HG02840 (cell line): Measurements from ENCODE around the gene HORMAD2.
"Not testable (repeated sequence)": the region's sequence is repeated elsewhere in the genome, so short reads cannot be mapped to it uniquely, and the experiment has no call there.

ENCODE experiments used
- ATAC-seq: cut with Tn5 transposase; IDR thresholded peaks from one replicate; pipeline ENCODE4 v1.9.1; 2021; ENCODE audit warnings: mild to moderate bottlenecking, moderate library complexity, moderate number of reproducible peaks; ENCODE audit not compliant: unreplicated experiment, low FRiP score

The HORMAD2 gene

DNA sequence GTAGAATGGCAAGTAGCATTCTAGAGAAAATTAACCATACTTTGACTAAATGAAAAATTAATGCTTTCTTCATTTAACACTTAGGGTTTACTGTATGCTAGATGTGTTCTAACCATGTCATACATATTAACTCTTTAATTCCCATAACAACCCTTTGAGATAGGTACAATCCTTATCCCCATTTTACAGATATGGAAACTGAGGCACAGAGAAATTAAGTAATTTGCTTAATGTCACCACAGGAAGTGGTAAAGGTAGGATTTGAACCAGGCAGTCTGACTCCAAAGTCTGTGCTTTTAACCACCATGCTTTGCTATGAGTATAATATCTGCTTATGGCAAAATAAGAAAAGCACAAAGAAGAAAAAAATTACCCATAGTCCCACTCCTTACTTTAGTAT is 106.8 kb downstream of the HORMAD2 start:
- no peak for ATAC-seq

DNA sequence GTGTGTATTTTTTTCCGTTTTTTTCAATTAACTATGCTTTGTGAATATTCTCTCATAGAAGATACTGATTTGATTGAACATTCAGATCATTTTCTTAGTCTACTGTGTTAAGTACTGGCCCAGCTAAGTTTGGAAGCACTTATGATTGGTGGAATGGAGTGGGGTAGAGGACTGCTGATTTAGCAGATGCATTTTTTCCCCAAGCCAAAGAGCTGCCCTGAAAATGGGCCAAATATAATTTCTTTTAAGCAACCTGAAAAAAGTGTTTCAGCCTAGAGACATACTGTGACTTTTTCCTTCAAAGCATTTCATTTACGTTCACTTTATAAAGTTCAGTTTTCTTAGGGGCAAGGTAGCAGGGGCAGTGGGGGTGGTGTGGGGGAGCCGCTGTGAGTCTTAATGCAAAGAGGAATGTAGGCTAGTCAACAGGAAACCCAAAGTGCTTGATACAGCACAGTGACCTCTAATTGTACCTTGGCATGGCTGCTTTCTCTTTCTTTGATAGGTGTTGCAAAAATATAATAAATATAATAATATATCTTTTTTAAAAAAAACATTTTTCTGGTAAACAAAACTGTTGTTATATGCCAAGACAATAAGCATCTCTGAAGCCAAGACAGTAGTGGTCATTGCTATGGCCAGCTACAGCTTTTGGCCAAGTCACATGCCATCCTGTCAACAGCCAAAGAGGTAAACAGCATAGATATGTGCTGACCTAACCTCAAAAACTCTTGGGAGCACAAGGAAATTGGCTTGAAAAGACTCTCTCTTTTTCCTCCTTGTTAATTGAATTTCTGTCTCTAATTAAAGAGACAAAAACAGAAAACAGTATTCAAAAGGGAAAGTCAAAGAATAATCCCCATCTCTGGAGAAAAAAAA is 107.5 kb downstream of the HORMAD2 start:
- ATAC-seq = no peak

DNA sequence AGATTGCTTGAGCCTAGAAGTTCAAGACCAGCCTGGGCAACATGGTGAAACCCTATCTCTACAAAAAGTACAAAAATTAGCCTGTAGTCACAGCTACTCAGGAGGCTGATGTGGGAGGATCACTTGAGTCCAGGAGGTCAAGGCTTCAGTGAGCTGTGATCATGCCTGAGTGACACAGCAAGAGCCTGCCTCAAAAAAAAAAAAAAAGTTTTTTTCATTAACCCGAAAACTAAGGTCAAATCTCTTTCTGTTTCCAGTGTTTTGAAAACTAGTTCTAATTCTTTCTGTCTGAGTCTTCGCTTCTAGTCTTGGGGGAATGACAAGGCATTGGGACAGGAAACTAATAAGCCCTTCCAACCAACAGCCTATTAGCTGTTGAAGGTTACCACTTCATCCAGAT is 108.6 kb downstream of the HORMAD2 start:
- no peak for ATAC-seq

DNA sequence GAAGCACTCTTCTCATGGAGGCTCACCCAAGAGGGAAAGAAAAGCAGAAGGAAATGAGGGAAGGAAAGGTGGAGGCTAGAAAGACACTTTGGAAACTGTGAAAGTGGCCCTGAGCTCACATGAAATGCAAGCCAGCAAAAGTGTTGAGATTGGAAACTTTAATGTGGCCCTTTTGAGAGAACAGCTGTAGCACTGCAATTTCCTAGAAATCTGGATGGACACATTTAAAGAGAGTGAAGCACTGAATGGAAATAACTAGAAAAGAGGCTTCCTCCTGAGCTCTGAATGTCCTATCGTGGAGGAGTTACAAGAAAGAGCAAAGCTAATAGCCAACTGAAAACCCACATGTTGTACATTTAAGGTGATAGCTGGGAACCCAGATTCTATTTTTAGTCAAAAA is 110.3 kb downstream of the HORMAD2 start:
- ATAC-seq = no peak

DNA sequence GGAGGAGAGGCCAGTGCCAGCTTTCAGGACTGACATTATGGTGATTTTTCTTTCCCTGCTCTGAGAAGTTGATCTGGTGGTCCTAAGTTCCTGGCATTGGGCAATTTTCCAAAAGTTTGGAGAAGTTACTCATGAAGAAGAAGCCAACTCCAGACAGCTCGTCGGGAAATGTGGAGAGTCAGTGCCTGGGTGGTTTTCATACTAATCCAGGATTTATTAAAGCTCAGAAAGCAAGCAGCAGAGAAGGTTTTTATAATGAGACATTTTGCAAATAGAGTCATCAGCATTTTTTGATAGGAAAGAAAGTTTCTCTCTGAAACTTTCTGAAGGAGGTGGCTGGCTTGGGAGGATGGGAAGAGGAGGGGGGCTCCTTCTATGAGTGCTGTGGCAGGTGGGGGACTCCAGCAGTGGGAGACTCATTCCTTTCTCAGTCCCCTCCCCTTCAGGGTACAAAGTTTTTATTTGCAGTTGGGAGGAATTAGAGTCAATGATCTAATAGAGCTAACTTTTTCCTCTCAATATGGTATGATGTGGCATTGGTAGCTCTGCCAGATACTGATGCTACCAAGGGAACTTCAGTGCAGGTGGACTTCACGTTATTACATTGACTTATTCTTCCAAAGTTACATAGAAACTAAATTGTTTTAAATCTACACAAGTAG is 110.9 kb downstream of the HORMAD2 start:
- no peak for ATAC-seq

DNA sequence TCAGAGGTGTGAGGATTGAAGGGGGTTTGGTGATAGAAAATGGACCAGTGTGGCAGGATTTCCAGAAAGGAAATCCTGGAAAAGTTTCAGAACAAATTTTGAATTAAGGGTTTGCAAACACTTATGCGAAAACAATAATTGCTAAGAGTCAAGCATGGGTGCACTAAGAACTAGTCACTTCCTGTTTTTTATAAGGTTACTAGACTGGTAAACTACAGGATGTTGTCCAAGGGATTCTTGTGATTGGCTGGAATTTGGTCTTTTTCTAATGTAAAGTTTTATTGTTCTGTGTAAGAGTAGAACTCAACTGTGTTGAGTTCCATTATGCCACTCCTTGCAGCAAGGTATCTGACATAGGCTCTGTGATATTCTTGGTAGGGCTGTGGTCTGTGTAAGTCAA is 112.2 kb downstream of the HORMAD2 start:
- no peak for ATAC-seq

DNA sequence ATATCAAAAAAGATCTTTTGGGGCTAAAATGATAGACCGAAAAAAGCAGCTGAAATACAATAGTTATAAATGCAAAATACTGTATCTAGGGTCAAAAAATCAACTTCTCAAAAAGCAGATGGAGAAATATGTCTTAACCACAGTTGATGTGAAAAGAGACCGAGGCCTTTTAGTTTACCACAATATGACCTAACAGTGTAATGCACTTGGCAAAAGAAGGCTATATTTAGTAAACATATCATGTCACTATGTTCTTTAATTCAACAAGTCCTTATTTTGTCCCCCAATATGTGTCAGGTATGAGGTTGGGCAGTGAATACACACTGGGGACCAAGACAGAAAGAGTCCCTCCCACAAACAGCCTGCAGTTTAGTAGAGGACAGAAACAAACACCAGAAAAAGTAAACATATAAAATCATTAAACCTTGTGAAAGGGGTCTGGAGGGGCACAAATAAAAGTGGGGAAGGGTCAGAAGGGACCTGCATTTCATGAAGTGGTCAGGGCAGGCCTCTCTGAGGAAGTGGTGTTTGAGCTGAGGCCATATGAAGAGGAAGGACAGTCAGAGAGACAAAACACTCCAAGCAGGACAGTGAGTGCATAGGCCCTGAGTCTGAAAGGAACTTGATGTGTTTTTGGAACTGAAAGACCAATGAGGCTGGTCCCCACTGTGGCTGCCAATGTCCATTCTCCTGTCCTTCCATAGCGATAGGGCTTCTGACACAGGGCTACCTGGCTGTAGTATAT is 112.9 kb downstream of the HORMAD2 start:
- ATAC-seq = no peak

DNA sequence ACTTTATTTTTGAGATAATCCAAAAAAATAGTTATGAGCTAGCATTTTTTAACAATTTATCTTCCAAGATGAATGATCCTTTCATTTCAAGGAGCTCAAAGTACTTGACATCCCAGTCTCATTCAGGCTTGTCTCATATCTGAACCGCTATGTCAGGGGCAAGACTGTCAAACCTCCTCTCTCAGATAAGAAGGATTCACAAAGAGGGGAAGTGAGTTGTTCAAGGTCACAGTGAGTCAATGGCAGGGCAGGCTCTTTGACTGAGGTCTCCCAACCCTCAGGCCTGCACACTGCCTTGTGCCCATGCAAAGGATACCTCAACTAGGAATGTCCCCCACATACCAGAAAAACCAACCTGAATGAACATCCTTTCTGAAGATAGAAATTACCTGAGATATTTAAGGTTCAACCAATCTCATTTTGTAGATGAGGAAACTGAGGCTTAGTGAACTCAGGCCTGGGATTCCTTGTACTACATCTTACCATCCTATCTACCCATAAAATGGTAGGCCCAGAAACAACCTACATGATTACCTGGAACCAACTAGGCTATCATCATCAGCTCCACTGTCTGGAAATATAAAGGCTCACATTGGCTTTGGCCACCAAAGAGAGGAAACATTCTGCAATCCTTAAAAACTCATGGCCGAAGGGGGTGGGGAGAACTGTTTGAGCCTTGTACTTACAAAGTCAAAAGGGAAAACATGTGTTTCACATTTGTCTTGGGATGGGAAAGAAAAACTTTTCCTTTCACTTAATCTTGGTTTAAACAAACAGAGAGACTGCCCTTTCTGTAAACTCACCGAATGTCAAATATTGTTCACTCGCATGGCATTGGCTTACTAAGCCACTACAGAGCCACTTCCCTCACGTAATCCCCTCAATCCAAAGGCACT is 115.2 kb downstream of the HORMAD2 start:
- no peak for ATAC-seq

DNA sequence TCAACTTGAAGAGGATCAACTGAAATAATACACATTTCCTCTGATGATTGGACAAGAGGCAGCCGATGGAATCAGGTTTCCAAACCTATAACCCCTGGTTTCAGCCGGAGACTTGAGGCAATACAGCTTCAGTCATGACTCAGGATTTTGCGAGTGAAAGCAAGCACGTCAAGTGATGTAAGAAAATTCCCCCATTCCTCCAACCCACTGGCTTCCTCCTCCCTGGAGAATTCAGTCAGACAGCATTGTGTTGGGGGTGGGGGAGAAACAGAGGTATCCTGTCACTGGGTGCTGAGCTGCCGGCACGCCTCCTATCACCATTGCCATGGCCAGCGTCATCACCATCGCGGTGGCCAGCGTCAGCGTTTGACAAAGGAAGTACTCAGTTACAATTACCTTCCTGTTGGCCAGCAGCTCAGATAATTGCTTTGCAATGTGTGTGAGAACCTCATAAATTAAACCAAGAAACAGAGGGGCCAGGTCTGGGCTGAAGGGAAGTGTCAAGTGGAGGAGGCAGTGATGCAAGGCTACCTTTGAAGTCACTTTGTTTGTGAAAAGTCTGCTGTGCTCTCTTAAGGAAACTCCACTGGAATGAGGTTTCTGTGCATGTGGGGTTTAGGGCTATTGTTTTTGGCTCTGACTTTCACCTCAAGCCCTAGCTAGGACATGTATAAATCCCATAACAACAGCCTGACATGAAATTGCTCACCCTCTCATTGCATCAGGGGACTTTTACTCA is 116.0 kb downstream of the HORMAD2 start:
- ATAC-seq = no peak

DNA sequence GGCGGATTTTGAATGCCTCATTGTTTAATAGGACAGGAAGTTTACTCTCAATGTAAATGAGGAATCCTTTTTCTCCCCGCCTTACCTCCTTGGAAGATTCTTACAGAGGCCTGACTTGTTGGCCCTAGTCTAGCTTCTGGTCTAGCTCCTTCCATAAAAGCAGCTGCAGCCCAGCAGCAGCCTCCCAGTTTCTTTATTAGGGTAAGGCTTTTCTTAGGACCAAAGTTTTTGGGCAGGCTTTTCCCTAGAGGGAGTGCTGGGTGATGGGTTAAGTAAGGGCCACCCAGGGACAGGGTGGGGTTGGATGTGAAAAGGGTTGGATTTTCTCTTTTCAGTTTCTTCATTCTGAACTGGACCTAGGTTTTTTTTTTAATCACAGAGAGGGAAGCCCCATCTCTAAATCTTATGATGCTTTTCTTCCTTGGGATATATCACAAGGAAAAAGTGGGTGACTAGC is 116.6 kb downstream of the HORMAD2 start:
- no peak for ATAC-seq

DNA sequence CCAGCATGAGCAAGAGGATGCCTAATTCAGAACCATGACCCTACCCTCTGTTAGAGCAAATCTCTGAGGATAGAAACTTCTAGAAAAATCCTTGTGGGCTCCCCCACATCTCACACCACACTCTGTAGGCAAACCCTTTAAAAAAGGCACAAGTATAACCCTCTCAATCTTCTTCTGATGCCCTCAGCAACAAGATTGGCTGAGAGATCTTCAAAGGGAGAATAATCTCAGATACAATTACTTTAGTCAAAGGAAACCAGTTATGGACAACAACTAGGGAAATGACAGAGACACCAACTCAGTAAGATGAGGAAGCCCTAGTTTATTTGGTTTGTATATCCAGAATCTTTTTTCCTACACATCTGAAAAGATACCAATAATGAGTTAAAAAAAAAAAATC is 117.1 kb downstream of the HORMAD2 start:
- ATAC-seq = no peak

DNA sequence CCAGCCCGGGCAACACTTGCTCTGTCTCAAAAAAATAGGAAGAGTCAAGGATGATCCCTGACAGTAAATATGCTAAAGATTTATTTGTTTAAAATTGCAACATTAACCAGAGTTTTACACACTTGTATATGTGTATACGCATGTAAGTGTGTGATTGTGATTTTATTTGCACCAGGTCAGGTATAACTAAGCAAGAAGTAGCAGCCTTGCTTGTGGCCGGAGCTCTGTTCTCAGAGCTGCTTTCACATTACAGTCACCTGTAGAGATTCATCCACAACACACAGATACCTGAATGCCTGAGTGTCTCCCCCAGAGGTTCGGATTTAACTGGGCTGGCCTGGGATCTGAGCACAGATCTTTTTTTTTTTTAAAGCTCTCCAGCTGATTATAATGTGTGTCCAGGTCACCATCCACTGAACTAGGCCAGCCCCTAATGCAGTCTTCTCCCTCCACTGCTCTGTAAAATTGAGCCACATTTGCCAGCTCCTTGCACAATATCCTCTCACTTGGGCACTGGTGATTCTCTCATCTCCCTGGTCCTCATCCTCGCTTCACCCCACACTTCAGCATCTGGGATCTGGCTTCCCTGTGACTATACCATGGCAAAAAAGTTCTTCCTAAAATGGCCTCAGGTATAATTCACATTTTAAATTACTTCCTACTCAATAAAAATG is 118.0 kb downstream of the HORMAD2 start:
- ATAC-seq = no peak

DNA sequence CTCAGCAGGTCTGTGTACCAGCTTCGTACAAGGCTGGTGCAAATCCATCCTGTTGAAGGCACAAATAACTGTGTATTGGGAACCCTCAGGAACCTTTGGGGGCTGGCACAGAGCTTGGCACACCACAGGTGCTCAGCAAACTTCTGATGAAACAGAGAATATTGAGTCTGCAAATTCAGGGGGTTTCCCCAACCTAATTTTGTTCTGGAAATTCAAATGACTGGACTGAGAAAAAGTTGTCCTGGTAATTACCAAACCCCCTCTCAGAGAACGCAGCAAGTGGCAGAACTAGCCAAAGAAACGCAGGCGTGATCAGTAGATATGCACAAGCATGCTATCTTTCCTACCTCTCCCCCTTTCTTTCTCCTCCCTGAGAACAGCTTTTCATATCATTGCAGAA is 118.7 kb downstream of the HORMAD2 start:
- no peak for ATAC-seq

DNA sequence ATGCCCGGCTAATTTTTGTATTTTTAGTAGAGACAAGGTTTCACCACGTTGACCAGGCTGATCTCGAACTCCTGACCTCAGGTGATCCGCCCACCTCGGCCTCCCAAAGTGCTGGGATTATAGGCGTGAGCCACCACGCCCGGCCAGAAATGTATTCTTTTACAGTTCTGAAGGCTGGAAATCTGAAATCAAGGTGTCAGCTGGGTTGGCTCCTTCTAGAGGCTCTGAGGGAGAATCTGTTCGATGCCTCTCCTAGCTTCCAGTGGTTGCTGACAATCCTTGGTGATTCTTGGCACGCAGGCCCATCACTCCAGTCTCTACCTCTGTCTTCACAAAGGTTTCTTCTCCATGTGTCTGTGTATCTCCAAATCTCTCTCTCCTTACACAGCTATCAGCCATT is 120.6 kb downstream of the HORMAD2 start:
- not testable (repeated sequence) for ATAC-seq

DNA sequence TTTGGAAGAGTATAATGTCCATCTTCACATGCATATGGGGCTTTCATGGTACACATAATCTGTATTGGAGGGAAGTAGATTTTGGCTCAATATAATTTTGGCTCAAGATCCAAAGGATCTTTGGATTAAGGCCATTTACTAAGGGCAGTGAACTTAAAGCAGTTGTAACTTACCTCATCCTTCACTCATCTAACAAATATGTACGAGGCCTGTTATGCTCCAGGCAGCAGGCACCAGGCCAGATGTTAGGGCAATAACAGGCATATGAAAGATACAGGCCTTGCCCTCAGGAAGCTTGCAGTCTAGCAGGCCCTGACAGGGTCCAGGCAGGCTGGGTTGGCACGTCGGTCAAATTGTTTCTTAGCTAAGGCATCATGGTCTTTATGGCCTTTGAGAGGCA is 121.7 kb downstream of the HORMAD2 start:
- no peak for ATAC-seq

DNA sequence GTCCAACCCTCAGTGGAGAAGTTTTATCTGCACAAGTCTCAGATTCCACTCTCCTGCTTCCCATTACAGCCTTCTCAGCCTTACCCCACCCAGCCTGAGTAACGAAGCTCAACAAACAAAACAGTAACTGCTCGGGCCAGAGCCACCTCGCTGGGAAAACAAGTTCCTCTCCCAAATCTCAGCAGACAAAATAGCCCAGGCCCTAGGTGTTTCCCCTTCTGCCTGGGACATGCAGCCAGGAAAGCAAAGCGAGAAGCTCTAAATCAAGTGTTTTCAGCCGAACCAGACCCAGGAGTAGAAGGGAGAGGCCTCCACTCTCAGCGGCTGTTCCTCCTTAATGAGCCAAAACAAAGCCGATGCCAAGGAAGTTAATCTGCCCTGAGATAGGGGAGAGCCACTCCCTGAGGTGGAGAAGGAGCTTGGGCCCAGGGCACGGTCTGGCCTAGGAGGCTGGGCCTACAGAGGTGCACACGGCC is 122.3 kb downstream of the HORMAD2 start:
- ATAC-seq = no peak

DNA sequence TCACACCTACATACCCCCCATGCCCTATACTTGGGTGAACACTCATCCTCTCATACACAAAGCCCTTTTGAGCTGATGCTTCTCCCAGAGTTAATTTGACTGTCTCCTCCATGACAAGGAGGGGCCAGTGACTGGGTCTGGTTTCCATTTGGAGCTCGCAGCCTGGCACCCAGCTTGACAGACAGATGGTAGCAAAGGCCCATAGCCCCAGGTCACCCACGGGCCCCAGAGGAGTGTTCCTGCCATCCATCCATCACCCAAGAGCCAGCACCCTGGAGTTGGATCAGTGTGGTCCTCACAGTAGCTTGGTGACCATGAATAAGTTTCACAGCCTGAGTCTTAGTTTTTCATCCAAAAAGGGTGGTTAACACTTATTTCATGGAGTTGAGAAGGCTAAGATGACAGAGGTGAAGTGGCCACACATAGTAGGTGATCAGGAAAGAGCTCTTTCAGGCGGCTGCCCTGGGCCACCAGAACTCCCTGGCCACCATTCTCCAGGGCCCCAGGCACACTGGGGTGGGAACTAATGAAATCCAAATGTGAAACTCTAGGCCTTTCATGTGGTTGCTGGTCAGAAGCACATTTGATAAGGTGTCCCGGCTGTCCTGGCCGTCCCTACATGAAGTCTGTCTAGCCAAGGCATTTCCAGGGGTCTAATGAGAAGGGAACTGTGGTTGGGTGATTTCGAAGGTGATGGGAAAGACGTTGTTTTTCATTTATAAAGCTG is 123.9 kb downstream of the HORMAD2 start:
- ATAC-seq = no peak

DNA sequence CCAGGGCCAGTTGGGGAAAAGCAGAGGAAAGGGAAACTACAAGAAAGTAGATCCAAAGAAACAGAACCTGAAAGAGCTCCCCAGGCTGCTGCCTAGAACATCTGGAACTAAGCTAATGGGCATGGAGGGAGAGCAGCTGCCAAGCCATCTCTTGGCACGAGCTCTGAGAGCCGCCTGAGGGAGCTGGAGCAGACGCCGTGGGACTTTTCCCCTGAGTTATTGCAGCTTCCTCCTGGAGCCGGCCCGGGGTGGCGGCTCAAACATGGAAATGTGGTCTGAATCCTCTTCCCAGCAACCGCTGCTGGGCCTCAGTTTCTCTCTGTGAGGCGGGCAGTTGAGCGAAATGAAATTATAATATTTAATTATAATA is 124.5 kb downstream of the HORMAD2 start:
- ATAC-seq = no peak
